ENCODE measurements around the gene GLIS1.

GLIS1 gene

DNA sequence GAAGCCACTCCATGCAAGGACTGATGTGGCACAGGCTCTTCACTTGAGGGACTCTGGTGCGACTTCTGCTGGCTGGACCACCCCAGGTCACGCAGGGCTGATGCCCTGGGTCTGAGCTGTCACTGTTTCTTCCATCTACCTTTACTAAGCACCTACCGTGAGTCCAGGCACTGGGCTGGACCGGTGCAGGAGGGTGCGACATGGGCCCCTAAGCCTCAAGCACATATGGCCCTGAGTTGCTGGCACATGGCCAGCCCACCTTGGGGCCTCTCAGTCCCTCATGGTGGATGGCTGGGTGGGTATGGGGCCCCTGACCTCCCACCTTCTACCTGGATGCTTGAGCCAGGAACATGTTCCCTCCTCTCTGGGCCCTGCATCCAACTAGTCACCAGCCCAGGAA, 203.7 kb downstream of the GLIS1 start:
- DNase-seq (ENCODE audit: low read depth in 3 of 3), result no peak

DNA sequence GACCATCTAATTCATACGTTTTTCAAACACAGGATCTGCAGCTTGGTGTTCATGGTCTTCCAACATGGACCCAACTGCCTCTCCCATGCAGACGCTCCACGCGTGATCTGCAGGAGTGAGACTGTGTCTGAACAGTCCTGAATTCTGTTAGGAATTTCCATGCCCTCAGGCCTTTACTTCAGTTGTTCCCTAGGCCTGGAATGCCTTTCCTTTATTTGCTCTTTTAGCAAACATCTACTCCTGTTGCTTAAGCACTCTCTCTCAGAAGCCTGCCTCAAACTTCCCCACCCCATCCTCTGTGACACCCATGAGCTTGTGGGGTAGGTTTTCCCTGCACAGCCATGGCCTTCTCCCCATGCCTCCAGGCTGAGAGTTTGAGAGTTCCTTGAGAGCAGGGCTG, 206.1 kb downstream of the GLIS1 start:
- DNase-seq (ENCODE audit: low read depth in 3 of 3), result no peak

DNA sequence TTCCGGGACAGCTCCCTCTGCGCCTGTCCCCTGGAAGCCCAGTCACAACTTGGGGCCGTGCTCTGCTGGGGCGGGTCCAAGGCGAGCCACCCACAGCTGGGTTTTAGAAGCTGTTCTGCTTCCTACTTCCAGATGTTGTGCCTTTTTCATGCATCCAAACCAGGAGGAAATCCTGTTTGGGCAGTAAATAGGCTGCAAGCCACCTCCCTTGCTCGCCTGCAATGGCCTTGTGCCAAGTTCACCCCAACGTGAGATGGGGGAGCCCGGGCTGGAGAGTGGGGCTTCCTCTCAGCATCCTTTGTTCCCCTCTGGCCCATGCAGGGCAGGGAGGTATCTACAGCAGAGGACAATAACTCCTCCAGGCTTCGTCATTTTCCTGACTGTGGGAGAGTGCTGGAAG, 206.6 kb downstream of the GLIS1 start:
- DNase-seq (ENCODE audit: low read depth in 3 of 3), result no peak

DNA sequence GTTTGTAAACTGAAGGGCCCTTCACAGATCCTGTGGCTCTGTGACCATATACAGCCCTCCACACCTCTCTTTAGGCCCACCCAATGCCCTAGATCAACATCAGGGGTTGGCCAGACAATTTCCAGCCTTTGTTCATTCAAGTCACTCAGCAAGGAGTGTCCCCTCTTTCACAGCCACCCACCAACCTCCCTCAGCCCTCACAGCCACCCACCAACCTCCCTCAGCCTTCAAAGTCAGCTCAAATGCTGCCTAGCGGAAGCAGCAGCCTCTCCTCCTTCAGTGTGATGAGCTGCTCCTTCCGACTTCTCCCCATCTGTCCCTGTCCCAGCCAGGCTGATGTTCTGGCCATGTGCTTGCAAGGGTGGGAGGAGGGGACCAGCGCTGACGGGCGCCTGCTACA, 208.4 kb downstream of the GLIS1 start:
- no peak for DNase-seq (ENCODE audit: low read depth in 3 of 3)

DNA sequence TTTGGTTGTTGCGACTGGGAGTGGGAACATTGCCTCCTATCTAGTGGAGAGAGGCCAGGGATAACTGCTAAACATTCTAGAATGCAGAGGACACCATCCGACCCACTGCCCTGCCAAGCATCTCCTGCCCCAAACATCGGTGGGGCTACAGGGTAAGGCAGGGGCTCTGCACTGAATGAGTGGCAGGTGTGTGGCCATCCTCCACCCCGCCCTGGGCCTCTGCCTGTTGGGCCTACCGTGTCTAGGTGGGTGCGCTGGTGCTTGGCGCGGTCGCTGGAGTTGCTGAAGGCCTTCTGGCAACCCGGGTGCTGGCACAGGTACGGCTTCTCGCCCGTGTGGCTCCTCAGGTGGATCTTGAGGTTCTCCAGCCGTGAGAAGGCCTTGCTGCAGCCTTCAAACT, 209.4 kb downstream of the GLIS1 start:
- no peak for DNase-seq (ENCODE audit: low read depth in 3 of 3)

DNA sequence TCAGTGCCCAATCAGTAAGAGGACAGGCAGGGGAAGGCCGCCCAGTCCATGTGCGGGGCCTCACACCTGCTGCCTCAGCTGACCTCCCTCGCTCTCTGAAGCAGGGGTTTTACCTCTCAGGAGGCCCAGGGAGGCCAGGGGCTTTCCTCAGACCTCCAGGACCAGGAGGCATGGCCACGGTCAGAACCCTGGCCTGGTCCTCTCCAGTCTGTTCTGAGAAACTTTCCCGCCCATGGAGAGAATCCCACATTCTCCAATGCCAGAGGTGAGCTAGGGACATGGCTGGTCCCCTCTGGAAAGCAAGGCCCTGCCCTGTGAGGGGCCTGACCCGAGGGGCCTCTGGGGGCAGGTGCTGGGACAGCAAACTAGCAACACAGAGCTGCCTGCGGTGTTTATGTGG, 211.6 kb downstream of the GLIS1 start:
- no peak for DNase-seq (ENCODE audit: low read depth in 3 of 3)

DNA sequence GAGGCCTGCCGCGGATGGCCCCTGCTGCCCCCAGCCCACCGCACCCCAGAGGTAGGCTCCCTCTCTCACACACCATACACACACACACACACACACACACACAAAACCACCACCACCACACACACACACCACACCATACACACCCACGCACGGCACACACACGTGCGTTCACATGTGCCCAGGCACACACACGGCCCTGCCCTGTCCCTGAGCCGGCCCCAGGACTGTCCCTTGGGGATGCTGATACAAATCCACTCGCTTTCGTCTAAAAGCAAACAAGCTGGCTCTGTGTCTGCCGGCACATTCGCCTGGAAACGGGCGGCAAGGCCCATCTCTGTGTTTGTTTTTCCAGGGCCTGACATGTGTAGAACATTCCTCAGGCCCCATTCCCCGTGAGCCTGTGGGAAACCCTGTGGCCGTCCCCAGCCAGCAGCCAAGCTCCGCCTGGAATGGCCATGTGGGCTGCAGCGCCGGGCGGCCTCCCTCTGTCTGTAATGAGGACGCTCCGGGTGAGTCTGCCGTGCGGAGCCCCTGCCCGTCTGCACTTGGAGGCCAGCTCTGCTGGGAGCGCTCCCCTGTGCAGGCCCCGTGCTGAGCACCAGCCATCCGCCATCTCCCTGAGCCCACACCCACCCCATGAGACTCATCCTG, 212.4 kb downstream of the GLIS1 start:
- no peak for DNase-seq (ENCODE audit: low read depth in 3 of 3)

DNA sequence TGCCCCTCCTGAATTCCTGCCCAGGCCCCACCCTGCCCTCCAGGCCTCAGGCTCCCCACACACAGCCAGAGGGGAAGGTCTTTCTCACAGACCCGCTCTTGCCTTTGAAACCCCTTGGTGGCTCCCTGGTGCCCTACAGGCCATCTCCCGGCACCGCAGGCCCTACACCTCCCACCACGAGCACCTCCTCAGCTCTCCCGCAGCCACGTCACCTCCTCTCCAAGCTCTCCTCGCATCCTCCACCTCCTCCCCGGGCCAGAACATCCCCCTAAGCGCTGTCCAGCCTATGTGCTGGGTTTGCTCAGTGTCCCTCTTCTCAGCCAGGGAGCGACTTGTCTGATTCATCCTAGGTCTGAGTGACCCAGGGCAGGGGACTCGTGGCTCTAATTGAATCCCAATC, 213.4 kb downstream of the GLIS1 start:
- no peak for DNase-seq (ENCODE audit: low read depth in 3 of 3)

DNA sequence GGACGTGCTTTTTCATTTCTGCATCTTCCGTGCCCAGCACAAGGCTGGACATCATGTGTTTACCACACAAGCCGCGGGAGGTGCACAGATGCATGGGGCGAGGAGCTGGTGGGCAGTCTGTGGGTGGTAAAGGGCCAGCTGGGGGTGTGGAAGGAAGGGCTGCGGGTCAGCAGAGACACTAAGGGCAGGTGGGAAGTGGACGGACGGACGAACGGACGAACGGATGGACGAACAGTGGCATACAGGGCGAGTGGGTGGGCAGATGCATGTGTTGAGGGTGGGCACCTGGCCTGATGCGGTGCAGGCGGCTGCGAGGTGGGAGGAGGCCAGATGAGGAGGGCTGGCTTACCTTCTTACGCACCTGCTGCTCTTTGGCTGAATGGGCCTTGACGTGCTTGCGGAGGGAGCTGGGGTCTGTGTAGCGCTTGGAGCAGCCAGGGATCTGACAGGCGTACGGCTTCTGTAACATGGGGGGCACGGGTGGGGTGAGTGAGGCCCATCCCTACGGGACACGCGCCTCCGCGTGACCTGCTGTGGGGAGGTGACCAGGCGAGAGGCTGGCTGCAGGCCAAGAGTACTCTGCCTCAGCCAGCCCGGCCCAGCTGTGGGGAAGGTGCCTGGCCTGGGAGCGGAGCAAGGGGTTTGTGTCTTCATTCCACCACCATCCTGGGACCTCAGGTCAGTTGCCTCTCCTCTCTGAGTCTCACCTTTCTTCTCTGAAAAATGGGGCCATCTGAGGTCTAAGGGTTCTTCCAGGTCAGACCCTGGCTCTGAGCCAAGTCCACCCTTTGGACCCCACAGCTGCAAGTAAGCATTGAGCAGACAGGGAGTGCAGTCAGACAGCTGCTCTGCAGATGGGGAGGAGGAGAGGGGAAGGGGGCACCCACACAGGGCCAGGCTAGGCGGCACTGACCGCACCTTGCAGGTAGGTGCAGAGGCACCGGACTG, 214.3 kb downstream of the GLIS1 start:
- DNase-seq (ENCODE audit: low read depth in 3 of 3), result no peak

DNA sequence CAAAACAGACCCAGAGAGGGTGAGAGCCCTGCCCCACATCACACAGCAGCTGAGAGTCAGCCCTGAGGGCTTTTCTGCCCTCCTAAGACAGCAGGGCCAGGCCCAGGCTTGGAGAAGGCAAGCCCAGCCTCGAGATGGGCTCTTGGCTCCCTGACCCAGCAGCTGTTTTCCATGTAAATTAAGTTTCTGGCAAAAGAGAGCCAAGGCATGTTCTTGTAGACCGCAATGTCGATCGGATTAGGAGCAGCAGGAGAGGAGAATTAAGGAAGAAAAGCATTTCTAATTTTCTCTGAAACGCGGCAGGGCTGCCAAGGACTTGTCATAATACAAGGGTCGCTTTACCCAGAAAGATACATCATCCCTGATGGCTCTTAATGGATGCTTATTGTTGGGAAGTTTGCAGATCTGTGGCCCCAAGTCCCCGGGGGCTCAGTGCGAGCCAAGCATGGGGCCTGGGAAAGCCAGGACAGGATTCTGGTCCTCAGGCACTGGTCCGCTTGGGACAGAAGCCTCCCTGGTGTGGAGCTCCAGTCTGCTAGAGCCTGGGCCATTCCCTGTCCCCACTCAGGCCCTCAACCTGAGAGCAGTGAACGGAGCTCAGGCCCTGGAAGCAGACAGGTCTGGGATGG, 216.9 kb downstream of the GLIS1 start:
- no peak for DNase-seq (ENCODE audit: low read depth in 3 of 3)

DNA sequence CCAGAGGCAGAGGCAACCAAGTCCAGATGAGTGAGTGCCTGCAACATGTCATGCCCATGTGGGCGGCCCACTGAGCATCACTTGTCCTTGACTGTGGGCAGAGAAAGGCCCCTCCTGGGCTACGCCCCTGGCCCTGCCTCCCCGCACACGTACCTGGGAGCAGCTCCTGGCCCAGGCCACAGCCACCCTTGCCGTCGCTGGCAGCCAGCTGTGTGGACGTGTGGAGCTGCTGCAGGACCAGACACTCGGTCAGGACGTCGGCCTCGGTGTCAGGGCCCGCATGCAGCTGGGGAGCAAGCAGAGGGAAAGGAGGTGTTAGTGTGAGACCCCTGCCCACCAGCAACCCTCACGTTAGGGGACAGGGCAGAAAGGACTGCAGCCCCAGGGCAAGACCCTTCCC, 218.5 kb downstream of the GLIS1 start:
- DNase-seq (ENCODE audit: low read depth in 3 of 3), result no peak

DNA sequence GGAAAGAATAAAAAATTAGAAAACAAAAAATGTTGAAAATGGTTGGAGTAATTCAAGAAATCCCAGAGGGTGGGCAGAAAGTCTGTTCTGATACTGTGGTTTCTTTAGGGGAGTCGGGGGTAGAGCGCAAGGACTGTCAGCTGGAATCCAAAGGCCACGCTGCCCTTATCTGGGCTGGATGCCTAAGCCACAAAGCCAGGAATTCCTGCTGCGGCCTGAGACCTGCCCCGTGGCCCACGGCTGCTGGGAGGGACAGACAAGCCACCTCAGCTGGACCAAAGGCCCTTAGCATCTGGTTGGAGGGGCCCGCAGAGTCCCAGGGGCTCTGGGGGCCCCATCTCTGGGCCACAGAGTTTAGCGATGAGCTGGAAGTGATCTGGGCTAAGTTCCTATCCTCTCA, 219.5 kb downstream of the GLIS1 start:
- no peak for DNase-seq (ENCODE audit: low read depth in 3 of 3)

DNA sequence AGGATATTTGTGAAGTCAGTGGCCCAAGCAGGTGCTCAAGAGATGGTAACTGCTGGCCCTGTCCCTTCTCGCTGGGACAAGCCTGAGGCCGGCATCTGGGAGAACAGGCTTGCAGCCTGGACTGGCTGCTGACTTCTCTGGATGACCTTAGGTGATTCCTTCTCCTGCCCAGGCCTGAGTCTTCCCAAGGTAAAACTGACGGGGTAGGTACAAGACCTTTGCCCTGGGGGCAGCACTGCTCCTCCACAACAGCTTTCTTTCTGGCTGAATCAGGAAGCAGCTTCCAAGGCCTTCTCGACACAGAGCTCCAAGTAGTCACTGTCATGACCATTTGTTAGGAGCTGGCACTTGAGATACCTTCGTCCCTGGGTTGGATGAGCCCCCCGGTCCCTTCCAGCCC, 220.2 kb downstream of the GLIS1 start:
- no peak for DNase-seq (ENCODE audit: low read depth in 3 of 3)

DNA sequence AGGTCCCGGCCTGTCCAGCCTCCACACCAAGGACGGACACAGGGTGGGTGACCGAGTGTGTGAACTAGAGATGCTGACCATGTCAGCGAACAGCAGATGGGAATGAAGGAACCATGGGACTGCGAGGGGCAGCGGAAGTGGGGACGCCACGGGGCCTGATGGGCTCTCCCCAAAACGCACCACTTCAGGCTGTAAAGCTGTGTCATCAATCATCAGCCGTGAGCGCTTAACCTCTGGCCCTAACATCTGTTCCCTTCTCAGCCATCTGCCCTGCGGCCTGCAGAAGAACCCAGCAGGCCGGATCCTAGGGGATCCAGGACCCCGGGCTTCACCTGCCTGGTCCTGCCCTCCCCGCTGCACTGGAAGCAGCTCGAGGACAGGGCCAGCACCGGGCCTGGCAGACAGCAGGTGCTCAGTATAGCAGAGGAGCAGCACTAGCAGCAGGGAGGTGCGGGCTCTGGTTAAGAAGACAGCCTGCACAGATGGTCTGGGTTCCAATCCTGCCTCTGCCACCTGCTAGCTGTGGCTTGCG, 221.1 kb downstream of the GLIS1 start:
- no peak for DNase-seq (ENCODE audit: low read depth in 3 of 3)

DNA sequence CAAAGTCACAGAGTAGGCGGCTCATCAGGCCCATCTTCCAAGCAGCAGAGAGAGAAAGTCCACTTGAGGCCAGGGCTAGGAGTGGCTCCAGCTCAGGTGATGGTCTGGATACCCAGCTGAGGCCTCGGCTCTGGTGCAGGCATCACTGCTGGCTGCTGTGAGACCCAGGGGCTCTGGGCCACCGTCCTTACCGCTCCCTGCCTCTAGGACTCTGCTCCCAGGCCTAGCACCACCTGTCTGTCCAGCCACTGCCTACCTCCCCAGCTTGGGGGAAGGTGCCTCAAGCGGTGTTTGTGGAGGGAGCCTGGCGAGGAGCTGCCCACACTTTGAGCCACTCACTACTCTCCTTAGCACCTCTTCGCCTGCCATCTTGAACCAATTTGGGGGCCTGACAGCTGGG, 221.9 kb downstream of the GLIS1 start:
- no peak for DNase-seq (ENCODE audit: low read depth in 3 of 3)

DNA sequence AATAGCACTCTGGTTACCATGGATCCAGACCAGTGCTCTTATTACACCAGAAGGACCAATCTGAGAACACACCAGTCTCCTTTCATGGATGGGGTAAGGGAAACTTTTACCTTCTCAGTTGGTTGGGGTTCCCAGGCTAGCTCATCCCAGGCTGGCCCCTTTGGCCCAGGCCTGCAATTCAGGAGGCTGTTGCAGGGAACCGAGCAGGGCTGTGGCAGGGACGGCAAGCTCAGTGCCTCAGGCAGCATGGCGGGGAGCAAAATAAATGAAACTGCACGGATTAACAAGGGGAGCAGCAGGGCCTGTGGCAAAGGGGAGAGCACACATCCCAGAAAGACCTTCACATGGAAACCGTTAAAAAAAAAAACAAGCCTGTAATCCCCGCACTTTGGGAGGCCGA, 222.8 kb downstream of the GLIS1 start:
- no peak for DNase-seq (ENCODE audit: low read depth in 3 of 3)

DNA sequence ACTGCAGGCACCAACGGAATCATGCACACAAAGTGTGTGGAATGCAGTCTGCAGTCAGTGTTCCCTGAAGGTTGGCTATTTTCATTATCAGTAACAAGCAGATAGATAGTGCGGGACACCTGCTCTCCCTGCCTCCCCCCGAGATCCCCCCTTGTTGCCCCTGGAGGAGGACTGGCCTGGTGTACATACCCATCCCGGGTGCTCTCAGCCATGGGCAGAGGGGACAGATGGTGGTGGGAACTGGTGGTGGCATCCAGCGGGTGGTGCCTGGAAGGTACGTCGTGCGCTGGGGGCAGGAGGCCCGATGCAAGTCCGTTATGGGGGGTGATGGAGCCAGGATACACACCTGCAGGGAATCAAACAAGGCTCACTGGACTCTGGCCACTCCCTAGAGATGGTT, 224.5 kb downstream of the GLIS1 start:
- no peak for DNase-seq (ENCODE audit: low read depth in 3 of 3)

DNA sequence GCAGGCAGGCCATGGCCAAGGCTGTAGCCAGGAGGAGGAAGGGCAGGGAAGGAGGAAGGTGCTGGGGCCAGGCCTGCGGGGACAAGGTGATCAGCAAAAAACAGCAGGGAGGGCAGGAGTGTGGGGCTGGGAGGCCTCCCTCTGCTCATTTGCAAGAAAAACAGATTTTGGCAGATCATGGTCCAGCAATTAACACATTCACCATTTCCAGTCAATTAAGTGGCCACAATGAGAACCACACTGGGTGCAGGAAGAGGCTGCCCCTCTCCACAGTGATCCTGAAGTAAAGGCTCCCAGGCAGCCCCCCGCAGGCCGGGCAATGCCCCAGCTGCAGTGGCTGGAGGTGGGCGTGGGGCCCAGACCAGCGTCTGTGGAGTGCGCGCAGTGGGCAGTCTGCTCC, 225.1 kb downstream of the GLIS1 start:
- no peak for DNase-seq (ENCODE audit: low read depth in 3 of 3)

DNA sequence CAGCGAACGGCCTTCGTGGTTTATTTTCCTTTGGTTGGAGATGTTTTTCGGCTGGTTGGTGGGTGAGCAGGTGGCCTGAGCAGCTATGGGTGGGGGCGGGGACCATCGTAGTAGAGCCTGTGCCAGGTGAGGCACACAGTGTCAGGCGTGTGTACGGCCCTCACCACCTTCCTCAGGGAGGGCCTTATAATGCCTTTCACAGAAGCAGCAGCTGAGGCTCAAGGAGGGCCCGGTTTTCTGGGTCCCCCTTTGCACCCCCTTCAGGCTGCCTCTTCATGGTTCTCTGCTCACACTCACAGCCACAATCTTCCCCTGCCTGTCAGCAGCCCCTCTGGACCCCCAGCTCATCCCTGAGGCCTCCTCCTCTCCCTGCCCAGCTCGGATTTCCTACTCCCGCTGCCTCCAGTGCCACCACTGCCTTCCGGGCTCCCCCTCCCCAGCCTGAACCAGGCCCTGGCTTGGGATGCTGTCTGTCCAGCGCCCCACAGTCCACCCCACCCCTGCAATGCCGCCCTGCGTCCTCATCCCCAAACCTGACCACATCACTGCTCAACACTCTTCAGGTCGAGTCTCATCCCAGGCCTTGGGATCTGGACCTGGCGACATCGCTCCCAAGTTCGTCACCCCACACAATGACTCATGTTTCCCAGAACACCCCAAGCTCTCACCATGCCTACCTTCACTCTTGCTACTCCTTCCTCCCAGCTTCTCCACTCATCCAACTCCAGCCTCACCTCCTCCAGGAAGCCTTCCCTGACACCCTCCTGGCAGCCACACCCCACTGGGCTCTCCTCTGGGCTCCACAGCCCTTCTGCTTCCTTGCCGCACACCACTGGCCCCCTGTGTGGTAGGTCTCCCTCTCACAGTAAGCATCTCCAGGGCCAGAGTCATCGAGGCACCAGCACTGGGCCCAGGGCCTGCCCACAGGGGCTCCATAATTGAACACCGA, 225.9 kb downstream of the GLIS1 start:
- DNase-seq (ENCODE audit: low read depth in 3 of 3), result no peak

DNA sequence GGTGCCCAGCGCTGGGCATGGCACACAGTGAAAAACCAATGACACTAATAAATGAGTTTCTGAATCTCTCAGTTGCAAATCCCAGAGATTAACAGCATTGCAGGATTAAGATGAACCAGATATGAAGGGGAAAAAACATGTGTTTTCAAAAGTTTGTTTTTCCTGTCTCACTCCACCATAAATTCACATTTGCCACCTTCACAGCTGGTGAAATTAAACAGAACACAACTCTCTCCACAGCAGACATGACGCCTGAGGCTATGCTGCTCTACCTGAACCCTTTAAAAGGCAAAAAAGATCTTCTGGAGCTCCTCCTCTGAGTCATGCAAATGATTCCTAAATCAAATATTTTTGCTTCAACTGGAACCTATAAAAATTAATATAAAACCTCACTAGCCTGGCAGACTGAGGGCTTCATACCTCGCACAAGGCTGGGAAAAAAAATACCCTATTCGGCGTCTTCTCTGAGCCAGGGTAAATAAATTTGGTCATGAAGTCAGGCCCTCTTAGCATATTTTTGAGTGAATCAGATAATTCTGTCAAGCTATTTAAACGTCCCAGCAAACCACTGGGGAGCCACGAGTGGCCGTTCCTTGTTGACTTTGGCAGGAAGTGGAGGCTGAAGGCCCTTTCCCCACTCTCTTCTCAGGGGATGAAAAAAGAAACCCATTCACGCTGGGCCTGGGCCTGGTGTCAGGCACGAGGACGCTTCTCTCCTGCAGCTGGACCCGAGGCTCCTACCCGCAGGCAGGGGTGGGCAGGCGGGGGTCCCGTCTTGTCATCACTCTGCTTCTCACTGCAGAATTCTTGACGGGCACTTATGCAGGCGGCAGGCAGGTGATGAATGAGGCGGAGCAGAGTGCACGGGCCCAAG, 226.8 kb downstream of the GLIS1 start:
- DNase-seq (ENCODE audit: low read depth in 3 of 3), result no peak

Data from stimulated activated CD4-positive, alpha-beta T cell treated with anti-CD3 and anti-CD28 coated beads, TNF-alpha, amount 100 ng/mL, for 24 hours (primary cell).